Stimulated activated CD8-positive, alpha-beta memory T cell treated with anti-CD3 and anti-CD28 coated beads, Interleukin-4, amount 100 ng/mL, for 1 hour (primary cell): ENCODE measurements around the gene KREMEN1.

ENCODE experiments used
- DNase-seq, 2 donors: peaks; one replicate each; pipeline ENCODE4 v3.0.0-alpha.2; 2020; ENCODE audit warnings: low read depth in 2 of 2, low spot score in 1 of 2

Gene KREMEN1

DNA sequence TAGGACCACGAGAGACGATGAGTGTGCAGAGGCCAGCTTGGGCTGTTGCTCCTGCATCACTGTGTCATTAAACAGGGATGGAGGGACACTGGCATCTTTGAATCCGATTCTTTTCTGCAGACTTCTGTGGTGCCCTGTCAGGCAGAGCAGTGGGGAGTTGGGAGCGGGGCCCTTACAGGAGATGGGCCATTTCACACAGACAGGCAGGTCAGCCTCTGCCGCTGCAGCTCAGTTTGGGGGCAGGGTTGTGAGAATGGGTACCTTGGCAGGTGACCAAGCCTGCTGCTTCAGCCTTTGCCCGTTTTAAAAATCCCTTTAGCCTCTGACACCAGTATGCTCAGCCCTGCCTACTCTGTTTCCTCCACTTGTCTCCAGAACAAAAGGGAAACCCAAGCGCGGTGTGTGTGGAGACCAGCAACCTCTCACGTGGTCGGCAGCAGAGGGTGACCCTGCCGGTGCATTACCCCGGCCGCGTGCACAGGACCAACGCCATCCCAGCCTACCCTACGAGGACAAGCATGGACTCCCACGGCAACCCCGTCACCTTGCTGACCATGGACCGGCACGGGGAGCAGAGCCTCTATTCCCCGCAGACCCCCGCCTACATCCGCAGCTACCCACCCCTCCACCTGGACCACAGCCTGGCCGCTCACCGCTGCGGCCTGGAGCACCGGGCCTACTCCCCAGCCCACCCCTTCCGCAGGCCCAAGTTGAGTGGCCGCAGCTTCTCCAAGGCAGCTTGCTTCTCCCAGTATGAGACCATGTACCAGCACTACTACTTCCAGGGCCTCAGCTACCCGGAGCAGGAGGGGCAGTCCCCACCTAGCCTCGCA lies 23.8 kb upstream of the KREMEN1 start:
- DNase-seq = no peak

DNA sequence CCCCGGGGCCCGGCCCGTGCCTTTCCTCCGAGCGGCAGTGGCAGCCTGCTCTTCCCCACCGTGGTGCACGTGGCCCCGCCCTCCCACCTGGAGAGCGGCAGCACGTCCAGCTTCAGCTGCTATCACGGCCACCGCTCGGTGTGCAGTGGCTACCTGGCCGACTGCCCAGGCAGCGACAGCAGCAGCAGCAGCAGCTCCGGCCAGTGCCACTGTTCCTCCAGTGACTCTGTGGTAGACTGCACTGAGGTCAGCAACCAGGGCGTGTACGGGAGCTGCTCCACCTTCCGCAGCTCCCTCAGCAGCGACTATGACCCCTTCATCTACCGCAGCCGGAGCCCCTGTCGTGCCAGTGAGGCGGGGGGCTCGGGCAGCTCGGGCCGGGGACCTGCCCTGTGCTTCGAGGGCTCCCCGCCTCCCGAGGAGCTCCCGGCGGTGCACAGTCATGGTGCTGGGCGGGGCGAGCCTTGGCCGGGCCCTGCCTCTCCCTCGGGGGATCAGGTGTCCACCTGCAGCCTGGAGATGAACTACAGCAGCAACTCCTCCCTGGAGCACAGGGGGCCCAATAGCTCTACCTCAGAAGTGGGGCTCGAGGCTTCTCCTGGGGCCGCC lies 23.1 kb upstream of the KREMEN1 start:
- DNase-seq = no peak

DNA sequence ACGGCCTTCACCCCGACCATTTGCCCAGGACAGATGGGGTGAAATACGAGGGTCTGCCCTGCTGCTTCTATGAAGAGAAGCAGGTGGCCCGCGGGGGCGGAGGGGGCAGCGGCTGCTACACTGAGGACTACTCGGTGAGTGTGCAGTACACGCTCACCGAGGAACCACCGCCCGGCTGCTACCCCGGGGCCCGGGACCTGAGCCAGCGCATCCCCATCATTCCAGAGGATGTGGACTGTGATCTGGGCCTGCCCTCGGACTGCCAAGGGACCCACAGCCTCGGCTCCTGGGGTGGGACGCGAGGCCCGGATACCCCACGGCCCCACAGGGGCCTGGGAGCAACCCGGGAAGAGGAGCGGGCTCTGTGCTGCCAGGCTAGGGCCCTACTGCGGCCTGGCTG lies 22.4 kb upstream of the KREMEN1 start:
- no peak for DNase-seq

DNA sequence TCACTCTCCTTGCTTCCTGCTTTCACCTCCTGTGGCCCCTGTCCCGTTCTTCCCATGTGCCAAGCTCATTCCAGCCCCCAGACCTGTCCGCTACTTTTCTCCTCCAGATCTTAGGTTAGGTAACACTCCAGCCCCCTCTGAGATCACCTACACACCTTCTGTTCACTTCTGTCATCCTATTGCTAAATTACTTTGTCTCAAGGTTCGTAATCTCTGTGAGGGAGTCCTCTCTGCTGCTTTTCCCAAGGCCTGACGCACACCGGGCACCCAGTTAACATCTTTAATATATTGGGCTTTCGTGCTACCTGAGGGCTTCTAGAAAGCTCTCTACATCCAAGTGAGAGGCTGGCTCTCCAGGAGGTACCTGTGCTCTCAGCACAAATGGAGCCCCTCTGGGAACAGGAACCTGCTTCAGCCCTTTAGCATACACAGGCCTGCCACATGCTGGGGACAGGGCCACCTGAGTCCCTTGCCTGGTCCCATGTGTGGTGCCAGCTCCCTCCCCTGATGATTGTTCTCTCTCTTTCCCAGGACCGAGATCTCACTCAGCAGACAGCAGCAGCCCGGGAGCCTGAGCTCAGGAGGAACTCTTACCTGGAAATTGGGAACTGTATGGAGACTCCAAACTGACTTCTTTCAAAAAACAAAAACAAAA lies 19.7 kb upstream of the KREMEN1 start:
- no peak for DNase-seq

DNA sequence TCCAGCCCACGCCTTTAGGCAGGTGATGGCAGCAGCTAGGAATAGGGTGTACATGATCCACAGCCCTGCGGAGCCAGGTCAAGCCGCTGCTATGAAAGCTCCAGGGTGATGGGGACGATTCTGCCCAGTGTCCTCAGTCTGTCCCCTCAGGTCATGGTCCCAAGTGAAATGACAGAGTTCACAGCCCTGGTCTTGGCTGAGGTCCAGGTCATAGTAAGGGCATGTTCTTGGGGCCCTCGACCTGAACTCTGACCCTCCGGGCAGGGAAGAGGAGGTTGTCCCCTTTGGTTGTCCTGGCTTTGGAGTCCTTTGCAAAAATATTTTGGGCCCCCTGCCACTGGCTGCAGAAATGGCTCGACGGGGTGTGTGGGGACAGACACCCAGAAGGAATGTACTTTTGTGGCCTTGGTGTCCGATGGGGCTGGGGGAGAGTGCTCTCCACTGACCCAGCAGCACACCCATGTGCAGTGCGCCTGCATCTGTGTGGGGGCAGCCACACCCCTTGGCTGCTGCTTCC lies 18.5 kb upstream of the KREMEN1 start:
- DNase-seq = no peak

- DNase-seq = no peak
Observed at GRCh38 chr22:29055192-29055830, 17.5 kb upstream of the KREMEN1 start.

- DNase-seq = no peak
Observed at GRCh38 chr22:29056472-29056871, 16.4 kb upstream of the KREMEN1 start.

DNA sequence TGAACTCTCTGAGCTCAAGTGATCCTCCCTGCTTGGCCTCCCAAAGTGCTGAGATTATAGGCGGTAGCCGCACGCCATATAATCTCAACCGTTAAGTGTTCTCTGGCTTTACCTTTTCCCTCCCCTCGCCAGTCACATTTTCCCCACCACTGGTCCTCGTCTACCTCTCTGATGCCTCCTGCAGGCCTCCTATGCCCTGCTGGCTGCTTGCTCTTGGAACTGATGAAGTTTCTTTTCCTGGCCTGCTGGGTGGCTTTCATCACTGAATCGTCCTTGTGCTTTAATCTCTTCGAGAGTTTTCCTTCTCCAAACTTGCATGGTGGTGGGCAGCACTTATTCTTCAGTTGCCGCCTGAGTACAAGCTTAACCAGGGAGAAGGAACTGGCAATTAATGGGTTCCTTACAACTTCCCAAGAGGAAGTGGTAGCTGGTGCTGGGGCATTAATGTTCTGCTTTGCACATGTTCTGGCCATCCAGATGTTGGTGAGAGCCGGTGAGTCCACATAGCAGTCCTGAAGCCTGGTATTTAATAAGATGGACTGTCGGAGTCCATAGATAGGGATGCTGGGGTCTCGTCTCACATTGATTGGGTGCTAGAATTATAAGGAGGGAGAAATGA lies 12.5 kb upstream of the KREMEN1 start:
- DNase-seq = no peak

DNA sequence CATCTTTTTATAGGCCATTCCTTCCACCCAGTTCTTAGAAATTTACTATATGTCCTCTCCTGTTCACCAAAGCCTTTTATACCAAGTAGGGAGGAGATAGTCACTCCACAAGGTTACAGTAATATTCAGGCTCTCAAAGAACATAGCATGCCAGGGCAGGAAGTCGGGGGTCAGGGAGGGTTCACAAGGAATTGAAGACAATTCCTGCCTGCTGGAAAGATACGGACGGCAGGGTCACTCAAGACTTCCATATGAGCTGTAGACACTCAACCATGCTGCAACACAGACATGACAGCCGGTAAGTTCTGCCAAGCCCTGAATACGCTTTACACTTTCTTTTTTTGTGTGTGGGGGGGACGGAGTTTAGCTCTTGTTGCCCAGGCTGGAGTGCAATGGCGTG lies 11.9 kb upstream of the KREMEN1 start:
- no peak for DNase-seq

GRCh38 chr22:29061773-29062172 lies 11.1 kb upstream of the KREMEN1 start, which contains the start of gene C22orf31:
C22orf31 (minus strand) TSS chr22:29061831; CDS start chr22:29061792, 39 bp downstream.
- DNase-seq = no peak

GRCh38 chr22:29062286-29062821 lies 10.5 kb upstream of the KREMEN1 start:
- no peak for DNase-seq

DNA sequence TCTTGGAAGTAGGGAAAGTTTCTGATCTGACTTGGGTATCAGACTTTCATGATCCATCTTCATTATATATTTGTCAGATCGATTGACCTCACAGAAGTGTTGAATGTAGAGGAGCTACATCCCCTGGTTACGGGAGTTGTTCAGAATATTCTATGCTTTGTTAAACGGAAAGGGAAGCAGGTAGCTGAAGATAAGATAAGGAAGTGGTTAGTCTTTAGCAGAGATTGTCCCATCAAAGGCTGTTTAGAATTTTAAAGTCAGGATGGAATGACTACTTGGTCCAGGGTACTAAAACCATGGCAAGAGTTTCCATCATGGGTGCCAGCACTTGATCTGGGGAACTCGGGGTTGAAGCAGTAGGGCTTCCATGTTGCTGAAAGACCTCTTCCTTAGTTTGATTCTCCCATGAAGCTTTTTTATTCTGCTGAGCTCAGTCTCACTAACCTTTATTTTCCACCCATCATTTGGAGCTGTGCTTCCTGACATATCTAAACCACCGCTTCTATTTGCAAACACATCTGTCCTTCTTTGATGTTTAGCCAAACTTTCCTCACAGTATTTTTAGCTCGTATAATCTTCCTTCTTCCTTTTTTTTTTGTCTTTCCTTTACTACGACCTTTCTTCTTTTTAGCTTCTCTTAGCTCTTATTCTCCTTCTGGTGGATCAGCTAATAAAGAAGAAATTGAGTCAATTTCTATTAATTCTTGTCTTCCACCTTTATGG lies 7.2 kb upstream of the KREMEN1 start:
- DNase-seq = no peak

DNA sequence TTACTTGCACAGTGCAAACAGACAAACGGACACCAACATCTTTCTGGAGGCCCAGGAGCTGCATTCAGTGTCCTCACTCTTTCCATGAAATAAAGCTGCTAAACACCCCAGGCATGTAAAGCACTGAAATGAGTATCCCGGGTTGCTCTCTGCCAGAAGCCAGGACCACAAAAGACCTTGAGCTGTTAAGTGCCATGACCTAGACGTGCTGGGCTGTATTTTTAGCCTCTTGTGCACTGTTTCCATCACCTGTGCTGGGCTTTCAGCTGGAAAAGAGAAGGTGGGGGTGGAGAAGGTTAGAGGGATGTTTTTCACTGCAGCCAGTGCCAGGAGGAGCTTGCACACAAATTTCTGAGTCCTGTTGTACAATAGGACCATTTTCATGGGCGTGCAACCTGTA lies 3.4 kb upstream of the KREMEN1 start:
- no peak for DNase-seq

DNA sequence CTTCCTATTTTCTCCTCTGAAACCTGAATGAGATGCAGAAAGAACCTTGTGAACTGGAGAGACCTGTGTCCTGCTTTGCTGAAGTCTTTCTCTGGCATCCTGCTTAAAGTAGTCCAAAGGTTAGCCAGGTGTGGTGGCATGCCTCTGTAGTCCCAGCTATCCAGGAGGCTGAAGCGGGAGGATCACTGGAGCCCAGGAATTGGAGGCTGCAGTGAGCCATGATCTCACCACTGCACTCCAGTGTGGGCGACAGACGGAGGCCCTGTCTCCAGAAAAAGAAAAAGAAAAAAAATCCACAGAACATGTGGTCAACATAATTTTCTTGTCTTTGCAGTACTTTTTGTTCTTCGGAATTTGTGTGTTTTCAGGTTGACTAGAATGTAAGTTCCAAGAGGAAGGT lies 2.3 kb upstream of the KREMEN1 start:
- DNase-seq = no peak

DNA sequence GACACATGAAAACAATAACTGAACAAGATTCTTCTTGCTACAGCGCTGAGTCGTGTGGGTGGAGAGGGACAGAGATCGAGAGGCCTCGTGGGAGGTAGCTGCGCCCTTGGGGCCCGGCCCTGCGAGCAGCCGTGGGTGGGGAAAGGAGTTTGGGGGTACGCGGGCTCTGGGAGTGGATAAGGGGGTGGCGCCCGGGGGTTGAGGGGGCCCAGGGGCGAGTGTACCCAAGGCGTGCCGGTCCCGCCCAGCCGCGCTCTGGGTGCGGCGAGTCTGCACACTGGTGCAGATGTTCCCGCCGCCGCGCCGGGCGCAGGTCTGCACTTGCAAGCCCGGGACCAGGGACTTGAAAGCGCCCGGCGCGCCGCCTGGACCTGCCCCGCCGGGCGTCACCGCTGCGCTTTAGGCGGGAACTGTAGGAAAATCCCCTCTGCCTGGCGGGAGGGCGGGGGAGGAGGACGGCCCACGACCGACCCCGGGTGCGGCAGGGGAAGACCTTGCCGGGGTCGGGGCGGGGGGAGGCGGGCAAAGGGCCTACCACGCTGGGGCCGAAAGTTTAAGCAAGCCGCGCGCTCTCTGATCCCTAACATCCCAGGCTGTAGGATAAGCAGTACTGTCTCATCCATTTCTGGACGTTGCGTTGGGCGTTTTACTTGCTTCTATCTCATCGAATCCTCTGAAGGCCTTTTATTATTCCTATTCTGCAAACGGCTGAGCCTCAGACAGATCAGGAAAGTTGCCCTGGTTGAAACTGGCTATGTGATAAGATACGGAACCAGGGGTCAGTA lies 1.4 kb upstream of the KREMEN1 start:
- no peak for DNase-seq

DNA sequence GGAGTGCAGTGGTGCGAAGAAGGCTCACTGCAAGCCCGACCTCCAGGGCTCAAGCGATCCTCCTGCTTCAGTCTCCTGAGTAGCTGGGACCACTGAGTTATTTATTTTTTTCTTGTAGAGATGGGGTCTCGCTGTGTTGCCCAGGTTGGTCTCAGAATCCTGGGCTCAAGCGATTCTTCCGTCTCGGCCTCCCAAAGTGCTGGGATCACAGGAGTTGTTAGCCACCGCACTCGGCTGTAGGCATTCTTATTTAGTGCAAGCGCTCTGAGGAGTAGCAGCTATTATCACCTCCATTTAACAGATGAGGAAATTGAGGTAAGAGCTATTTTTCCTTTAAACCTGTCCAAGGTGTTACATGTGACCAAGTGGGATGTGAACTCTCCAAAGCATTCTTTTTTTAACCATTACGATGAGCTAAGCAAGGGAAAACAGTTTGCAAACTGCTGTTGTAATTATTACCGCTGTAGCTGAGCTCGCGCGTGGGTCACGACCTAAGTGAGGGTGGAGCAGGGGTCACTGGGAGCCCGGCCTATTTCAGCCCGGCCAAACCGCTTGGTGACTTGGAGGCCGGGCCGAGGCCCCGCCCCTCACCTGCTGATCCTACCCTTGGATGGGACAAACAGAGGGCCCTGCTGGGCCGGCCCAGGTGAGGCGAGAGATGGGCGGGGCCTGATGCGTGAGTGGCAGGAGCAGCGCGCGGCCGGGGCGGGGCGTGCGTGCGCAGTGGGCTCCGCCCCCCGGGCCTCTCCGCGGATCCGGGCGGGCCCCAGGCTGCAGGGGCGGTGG lies 449 bp upstream of the KREMEN1 start:
- peak; percentile 49 to 58 for DNase-seq

DNA sequence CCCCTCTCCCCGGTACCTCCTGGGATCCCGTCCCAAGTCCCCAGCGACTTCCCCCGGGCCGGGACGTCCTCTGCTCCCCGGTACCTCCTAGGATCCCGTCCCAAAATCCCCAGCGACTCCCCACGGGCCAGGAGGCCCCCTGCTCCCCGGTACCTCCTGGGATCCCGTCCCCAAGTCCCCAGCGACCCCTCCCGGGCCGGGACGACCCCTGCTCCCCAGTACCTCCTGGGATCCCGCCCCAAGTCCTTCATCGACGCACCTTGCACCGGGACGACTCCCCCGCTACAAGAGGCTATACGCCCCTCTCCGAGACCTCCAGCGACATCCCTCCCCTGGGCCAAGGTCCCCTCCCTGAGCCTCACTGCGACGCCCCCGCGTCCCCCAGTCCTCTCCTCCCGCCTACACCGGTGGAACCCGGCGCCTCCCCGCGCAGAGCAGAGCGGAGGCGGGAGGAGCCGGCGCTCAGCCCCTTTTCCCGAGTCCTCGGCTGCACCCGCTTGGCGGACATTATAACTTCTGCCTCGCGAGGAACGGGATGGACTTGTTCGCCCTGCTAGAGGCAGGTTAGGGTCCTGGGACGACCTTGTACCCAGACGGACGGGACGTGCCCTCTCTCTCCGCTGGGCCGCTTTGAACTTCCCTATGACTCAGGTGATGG lies 912 bp downstream of the KREMEN1 start:
- no peak for DNase-seq

- DNase-seq = no peak
Observed at GRCh38 chr22:29074276-29074772, 1.5 kb downstream of the KREMEN1 start.
